ENCODE data around the gene IRAK1.

The IRAK1 gene

GRCh38 chrX:153969904-153970356 is 49.8 kb downstream of the IRAK1 start:
- DNase-seq, result no peak

GRCh38 chrX:153969125-153969903 is 50.4 kb downstream of the IRAK1 start:
- DNase-seq, result no peak

GRCh38 chrX:153968754-153969124 is 51.0 kb downstream of the IRAK1 start:
- DNase-seq, result peak; percentile 53

GRCh38 chrX:153968255-153968654 is 51.4 kb downstream of the IRAK1 start:
- DNase-seq, result no peak

GRCh38 chrX:153967536-153968224 is 52.0 kb downstream of the IRAK1 start:
- peak; percentile 67 for DNase-seq

- DNase-seq, result peak; percentile 37
Measured at GRCh38 chrX:153966841-153967535, 52.7 kb downstream of the IRAK1 start.

- no peak for DNase-seq
Measured at GRCh38 chrX:153966283-153966688, 53.4 kb downstream of the IRAK1 start.

GRCh38 chrX:153965406-153965805 is 54.3 kb downstream of the IRAK1 start:
- no peak for DNase-seq

- DNase-seq, result no peak
Measured at GRCh38 chrX:153964105-153964504, 55.6 kb downstream of the IRAK1 start.

GRCh38 chrX:153963546-153963945 is 56.2 kb downstream of the IRAK1 start:
- no peak for DNase-seq

GRCh38 chrX:153961292-153961691 is 58.4 kb downstream of the IRAK1 start:
- no peak for DNase-seq

- DNase-seq, result no peak
Measured at GRCh38 chrX:153960786-153961185, 58.9 kb downstream of the IRAK1 start.

Measured in CD4-positive, alpha-beta T cell treated with Interleukin-21 for 1 hour (primary cell).